Measurements from ENCODE around the gene NCOR2.
A peak's percentile ranks its signal among the peaks of the same experiment; 100 is the strongest.

NCOR2 gene

DNA sequence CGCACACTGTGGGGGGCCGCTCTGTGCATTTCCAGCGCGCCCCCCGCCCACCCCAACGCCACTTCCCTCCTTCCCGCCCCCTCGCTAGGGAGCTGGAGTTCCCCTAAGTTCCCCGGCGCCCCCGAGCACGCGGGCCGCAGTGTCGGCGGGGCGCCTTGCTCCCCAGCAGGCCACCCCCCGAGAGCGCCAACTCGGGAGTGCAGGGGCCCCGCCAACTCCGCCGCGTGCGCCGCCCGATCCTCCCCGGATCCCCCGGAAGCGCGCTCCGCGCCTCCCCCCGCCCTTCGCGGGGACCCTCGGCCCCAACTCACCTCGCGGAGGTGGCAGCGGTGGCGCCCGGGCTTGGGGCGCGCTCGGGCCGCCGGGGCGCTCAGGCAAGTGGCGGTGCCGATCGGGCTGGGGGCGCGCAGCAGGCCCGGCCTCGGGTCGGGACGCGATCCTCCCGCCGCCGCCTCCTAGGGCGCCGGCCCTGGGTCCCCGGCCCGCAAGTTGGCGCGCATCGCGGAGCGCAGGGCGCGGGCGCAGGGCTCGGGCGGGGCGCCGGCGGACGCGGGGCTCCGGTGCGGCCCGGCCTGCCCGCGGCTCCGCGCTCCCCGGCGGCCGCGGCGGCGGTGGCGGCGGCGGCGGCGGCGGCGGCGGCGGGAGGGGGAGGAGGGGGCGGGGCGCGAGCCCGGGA, at the start of gene NCOR2:
Gene NCOR2 (minus strand): TSS at position 616 of the 676 bp plus-strand sequence. CDS start 72,361 bp downstream, outside the sequence.
- peak; percentile 44 for DNase-seq

DNA sequence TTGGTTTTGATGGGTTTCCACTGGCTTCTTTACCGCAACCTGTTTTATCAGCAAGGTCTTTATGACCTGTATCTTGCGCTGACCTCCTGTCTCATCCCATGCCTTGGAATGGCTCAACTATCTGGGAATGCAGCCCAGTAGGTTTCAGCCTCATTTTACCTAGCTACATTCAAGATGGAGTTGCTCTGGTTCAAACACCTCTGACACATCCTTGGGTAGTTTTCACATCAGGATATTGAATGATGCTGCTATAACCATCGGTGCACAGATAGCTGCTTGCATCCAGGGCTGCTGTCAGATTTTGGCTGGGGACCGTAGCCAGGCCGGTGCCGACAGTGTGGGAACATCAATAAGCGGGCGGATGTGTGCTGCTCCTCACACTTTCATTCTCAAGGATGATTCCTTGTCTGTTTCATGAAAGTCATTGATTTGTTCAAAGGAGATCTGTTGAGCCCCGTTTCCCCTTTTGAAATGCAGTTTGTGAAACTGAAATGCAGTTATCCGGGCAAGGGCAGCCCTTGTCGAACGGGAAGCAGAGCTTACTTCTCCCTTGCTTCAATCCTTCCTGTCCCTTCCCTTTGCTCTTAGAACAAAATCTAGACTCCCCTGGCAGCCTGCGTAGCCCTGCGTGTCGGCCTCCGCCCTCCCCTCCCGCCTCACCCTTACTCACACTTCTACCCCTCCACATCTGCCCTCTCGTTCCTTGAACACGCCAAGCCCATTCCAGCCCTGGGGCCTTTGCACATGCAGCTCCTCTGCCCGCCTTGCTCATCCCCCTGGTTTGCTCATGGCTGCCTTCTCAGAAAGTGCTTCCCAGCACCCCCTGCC, 49.2 kb upstream of the NCOR2 start:
- DNase-seq = no peak

DNA sequence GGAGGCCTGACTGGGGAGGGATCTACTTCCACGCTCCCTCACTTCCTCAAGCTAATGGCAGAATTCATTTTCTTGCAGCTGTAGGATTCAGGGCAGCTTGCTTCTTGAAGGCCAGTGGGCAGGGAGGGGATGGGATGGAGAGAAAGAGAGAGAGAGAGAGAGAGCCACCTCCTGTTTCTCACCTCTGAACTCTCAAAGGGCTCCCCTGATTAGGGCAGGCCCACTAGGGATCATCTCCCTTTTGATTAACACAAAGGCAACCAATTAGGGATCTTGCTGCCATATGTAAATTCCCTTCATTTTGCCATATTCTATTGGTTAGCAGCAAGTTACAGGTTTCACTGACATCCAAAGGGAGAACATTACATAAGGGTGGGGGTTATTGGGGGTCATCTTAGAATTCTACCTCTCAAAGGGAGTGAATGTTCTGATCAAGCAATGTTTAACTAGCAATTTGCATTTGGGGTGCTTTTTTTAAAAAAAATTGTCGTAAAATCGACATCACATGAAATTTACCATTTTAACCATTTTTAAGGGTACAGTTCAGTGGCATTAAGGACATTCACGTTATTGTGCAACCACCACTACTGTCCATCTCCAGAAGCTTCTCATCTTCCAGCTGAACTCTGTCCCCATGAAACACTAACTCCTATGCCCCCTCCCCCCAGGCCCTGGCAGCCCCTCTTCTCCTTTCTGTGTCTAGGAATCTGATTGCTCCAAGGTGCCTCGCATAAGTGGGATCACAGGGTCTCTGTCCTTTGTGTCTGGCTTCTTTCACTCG, 47.3 kb upstream of the NCOR2 start:
- DNase-seq = no peak

DNA sequence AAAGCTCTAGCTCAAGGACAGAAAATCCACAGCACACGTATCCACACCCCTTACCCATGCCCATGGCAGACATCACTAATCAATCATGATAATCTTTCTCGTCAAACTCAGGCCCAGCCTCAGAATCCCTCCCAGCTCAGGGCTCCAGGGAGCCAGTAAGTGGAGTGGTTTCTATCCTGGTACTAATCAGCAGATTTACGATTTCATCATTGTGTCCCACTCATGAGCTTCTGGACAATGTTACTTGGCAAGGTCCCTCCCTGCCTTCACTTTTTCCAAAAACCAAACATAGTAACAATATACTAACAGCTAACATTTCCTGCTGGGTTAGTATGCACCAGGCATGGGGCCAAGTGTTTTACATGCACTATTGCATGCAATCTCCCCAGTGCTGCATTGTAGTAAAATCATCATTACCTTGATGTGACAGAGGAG, 45.8 kb upstream of the NCOR2 start:
- DNase-seq = no peak

DNA sequence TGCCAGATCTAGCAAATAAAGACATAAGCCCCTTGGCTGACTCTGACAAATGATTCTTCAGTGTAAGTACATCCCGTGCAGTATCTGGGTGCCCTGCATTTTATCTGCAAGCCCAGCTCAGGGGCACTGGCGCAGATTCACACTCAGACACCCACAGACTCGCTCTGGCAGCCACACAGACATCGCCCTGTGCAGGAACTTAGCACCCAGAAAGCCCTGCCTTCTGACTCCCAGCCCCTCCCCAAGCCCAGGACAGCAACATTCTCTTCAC, 44.9 kb upstream of the NCOR2 start:
- no peak for DNase-seq

DNA sequence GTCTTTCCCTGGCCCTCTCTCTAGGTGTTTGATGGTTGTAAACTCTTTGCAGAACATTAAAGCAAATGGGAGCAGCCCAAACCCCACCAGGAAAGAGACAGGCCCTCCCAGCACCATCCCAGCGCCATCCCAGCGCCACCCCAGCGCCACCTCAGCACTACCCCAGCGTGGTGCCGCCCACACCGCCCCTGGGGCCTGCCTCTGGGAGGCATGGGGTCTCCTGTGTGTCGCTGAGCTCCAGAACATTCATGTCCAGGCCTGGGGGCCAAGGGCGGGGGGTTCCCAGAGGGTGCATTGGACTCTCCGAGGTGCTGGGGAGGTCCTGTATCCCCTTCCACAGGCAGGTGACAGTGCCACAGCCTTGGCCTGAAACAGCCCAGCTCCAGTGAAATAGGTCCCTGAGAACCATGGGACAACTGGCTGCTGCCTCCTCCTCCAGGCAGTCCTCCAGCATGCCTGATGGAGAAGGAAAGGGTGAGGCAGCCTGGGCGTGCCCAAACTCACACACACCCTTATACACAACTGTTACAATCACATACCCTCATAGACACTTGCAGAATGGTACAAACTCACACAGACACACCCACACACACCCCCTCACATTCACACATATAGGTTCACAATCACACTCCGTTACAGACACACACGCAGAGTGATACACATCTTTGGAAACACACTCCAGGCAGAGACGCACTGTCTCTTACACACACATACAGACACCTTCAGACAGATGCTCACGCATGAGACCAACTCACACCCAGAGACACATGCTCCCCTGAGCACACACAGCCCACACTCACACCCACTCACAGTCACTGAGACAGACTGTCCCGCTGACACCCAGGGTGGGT, 44.4 kb upstream of the NCOR2 start:
- DNase-seq = no peak

DNA sequence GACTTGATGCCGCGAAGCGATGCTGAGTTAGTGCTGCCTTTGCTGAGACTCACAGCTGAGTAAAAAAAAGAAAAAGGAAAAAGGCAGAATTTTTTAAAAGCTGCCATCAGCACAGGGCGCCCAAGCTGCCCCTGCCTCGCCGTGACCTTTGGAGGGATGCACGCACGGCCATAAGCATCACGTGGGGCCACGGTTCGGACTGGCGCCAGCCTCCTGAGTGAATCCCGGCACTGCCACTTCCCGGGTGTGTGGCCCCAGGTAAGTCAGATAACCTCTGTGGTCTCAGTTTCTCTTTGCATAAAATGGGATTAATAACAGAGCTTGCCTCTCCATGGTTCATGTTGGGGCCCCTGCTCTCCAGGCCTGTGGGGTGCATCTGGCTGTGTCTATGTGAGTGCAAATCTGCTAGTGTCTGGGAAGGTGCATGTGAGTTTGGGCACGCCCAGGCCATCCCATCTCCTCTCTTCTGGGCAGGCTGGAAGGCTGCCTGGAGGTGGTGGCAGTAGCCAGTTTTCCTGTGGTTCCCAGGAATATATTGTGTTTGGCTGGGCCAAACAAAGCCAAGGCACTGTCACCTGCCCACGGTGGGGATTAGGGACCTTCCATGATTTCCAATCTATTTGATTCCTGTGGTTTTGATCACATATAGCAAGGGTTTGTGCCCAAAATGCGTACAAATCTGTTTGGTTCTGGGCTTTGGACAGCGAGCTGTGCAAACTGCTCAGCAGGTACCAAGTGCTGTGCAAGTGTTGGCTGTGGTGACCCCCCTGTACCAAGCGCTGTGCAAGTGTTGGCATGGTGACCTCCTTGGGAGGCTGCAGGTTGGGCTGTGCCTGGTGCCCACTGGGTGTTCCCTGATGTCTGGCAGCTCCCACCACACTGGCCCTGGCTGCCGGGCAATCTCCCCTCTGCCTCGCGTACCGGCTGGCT, 43.5 kb upstream of the NCOR2 start:
- DNase-seq = no peak

DNA sequence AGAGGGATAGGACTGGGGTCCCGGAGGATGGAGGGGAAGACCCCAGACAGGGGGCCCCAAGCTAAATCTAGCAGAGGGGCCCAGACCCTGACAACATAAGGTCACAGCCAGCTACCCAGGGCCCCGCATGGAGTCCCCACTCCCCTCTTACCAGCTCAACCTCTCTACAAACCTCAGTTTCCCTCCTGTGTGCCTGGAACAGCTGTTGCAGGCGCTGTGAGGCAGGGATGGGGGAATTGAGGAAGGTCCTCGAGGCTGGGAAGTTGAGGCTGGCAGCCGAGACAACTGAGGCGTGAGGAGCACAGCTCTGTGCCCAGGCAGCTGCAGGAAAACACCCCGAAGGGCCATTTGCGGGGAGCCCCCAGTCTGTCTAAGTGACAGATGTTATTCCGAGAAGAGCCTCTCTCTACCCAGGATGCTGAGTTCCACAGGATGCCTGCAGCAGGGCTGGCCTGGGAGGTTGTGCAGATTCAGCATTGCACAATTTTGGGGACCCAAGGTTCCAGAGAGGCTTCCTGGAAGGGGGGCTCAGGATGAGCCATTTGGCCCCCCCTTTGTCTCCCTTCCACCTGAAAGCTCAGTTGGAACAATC, 42.7 kb upstream of the NCOR2 start:
- DNase-seq = no peak

DNA sequence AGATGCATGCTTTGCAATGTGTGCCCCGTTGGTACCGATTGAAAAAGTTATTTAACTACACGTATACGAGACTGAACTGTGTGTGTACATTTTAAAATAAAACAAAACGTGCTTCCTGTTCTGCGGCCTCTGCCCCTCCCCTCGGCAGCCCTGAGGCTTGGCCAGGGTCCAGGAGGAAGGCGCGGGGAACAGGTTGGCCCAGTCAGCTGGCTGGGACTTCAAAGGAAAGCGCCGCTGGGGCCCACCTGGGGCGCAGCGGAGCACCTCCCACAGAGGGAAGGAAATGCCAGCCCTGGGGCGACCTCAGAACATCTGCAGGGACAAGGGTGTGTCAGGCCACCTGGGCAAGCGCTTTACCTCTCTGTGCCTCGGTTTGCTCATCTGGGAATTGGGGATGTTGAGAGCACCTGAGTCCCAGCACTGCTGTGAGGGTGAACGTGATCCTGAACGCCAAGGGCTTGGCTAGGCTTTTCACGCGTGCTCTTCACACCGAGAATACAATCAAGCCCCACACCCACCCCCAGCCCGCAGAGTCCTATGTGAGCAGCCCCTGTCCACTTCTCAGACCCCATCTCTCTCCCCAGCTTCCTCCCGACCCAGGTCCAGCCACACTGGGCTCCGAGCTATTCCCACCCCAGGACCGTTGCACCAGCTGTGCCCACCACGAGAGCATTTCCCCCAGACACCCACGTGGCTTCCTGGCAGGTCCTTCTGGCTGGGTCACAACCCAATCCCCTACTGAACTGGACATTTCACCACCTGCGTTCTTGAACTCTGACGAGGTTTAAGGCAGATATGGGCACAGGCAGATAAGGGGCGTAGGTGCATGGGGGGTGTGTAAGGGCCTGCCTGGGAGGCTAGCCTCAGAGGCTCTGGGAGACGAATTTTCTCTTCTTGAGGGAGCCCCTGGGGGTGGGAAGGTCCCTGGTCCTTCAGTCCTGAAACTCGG, 41.9 kb upstream of the NCOR2 start:
- peak; percentile 87 for DNase-seq

DNA sequence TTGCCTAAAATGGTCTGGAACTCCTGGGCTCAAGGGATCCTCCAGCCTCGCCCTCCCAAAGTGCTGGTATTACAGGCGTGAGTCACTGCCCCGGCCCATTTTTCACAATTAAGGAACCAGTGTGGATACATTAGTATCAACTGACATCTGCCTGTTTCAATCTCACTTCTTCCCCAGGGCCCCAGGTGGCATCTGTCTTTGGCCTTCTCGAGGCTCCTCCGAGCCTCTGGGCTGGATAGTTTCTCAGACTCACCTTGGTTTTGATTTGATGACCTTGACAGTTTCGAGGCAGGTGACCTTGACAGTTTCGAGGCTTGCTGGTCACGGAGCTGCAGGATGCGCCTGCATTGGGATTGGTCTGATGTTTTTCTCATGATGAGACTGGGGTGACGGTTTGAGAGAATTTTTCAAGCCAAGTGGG, 41.0 kb upstream of the NCOR2 start:
- DNase-seq = no peak

DNA sequence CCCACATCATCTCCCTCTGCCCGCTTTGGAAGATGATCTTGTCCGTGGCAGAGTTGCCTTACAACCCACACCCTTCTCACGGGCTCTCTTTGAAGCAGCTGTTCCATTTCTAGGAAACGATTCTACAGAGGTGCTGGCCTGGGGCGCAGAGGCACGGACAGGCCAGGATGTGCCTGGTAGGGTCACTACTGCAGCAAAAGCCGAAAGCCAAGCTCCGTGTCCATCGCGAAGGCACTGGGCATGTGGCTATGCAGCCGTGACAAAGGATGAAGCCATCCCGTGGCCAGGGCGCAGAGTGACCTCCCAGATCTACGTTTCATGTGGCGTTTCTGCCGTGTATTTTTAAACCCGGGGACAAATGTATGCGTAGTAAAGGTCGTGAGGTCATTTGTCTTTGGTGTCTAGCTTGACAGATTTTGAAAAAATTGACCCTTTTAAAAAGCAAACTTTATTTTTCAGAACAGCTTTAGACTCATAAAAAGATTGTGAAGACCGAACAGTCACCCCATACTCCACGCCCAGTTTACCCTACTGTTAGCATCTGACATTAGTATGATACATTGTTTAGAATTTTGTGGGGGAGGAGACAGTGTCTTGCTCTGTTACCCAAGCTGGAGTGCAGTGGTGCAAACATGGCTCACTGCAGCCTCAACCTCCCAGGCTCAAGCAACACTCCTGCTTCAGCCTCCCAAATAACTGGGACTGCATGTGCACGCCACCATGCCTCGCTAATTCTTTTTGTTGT, 40.4 kb upstream of the NCOR2 start:
- DNase-seq = no peak

DNA sequence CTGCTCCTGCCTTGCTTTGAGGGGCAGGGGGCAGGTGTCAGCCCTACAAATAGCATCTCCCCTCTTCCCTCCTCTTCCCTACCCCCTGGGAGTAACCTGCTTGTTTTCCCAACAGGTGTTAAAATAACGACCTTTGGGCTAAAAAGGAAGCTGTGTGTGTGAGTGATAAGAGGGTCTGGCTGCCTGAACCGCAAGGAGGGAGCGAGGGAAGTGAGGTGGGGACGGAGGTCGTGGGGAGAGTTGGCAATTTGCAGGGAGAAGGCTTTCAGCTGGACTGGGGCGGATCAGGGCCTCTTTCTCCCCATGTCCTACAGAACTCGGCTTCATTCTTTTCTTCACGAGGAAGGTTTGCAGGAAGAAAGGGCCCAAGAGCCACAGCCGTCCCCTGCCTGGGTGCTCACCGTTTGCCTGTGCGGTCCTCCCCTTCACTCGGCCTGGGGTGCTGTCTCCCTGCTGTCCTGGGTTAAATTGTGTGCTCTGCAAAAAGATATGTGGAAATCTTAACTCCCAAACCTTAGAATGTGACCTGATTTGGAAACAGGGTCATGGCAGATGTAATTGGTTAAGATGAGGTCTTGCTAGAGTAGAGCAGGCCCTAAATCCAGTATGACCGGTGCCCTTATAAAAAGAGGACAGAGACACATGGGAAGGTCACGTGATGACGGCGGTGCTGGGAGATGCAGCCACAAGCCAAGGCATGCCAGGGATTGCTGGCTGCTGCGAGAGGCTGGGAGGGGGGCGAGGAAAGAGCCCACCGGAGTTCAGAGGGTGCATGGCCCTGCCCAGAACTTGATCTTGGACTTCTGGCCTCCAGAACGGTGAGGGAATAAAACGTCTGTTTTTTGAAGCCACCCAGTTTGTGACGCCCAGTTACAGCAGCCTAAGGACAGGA, 38.7 kb upstream of the NCOR2 start:
- no peak for DNase-seq

DNA sequence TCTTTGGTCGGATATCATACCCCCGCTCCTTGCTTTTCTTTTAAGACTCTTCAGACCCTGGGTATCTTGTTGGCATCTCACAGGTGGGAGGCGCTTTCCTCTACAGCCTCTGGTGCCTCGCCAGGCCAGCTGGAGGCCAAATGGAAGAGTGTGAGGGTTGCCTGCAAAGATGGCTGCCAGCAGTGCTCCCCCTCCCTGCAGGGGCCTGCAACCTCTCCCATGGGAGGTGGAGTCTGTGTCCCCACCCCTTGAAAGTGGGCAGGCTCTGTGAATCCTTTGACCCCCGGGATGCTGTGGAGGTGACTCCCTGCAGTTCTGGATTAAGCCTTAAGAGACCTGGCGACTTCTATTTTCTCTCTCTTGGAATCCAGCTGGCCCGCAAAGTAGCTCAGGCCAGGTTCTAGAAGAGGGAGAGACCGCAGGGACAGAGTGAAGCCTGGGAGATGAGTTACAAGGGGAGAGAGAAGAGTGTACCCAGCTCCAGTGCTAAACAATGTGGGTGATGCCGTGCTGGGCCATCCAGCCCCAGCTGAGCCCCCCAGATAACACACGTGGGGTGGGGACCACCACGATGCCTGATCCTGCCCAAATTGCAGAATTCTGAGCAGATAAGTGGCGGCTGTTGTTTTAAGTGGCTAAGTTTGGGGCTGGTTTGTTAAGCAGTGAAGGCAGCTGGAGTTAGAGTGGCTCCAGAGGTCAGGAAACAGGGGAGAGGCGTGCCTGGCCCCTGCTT, 37.9 kb upstream of the NCOR2 start:
- DNase-seq = no peak

DNA sequence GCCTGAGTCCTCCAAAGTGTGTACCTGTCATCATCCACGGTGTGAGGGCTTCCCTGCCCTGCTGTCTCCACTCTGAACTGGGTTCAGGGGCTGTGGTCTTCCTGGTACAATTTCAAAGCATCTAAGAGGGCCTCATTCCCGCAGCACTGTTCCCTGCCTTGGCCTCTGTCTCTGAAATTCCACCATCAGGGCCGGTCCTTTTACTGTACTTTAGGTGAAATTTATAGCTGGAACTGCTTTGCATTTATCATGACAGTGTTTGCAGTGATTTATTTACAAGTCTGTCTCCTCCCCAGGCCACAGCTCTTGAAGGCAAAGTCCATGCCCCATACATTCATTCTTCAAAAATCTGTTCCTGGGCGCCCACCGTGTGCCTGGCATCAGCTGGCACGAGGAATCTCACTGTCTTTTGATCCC, 36.9 kb upstream of the NCOR2 start:
- DNase-seq = no peak

DNA sequence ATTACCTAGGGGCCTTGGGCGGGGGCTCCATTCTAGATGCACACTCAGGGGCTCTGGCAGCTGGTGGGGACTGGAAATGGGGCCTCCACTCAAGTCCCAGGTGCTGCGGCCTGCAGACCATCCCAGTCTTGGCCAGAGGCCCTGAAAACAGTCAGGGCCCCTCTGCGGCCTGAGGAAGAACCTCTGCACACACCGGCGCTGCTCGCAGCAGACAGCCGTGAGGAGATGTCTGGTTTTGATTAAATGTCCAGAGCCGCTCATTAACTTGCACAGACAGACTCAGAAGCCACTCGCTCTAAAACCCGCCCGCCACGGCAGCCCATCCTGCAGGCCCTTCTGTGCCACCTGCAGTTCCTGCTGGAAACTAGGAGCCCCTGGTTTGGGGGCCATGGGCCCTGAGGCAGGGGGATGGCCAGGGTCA, 36.4 kb upstream of the NCOR2 start:
- no peak for DNase-seq

DNA sequence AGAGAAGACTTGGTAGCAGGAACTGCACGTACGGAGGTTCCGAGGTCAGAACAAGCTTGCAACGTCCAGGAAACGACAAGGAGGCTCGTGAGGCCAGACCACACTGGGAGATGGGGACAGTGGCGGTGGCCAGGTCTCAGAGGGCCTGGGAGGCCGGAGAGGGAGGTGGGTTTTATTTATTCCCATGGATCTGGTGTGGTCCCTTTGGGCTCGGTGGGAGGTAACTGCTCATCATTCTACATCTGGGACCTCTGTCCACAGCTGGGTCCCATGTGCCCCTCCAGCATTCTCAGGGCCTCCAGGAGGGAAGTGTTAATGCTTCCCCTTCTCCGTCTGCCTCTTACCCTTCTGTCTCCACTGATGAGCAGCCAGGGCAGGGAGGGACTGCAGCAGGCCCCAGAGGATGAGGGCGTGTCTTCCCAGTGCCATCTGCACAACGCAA, 35.7 kb upstream of the NCOR2 start:
- DNase-seq = no peak

DNA sequence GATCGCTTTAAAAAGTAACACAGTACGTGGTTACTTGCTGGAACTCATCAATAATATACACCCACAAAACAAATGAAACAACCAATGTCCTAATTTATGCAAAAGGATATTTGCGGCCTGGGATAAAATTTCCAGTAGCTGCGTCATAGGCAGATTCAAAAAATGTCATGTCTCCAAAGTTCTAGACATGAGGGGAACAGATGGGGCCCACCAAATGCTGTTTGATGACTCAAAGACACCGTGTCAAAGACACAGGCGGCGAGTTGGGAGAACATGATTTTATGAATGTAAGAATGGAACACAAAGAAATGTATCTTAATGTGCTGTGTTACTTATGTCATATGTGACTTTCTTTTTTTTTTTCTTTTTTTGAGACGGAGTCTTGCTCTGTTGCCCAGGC, 34.3 kb upstream of the NCOR2 start:
- no peak for DNase-seq

Measured in activated gamma-delta T cell treated with Interleukin-2 at 50 U/mL for 16 hours (primary cell).